Tibial nerve (tissue), 3 donors: ENCODE results near the gene ZNF837.

Experiments used
- CTCF ChIP-seq, 5 experiments: fragments of 200-600 bp in 3 of 5; fragments of 450-650 bp in 2 of 5; sonication (generic) in 3 of 5; IDR thresholded peaks; one replicate each; pipeline ENCODE4 v1.5.1; 2016 to 2019; ENCODE audit warnings: antibody characterized with exemption in 5 of 5, mild to moderate bottlenecking in 3 of 5, moderate library complexity in 2 of 5
- POLR2A ChIP-seq, 2 donors: fragments of 450-650 bp; IDR thresholded peaks; one replicate each; pipeline ENCODE4 v1.6.1; 2017; ENCODE audit warnings: antibody characterized with exemption in 2 of 2, mild to moderate bottlenecking in 2 of 2, moderate library complexity in 2 of 2

DNA sequence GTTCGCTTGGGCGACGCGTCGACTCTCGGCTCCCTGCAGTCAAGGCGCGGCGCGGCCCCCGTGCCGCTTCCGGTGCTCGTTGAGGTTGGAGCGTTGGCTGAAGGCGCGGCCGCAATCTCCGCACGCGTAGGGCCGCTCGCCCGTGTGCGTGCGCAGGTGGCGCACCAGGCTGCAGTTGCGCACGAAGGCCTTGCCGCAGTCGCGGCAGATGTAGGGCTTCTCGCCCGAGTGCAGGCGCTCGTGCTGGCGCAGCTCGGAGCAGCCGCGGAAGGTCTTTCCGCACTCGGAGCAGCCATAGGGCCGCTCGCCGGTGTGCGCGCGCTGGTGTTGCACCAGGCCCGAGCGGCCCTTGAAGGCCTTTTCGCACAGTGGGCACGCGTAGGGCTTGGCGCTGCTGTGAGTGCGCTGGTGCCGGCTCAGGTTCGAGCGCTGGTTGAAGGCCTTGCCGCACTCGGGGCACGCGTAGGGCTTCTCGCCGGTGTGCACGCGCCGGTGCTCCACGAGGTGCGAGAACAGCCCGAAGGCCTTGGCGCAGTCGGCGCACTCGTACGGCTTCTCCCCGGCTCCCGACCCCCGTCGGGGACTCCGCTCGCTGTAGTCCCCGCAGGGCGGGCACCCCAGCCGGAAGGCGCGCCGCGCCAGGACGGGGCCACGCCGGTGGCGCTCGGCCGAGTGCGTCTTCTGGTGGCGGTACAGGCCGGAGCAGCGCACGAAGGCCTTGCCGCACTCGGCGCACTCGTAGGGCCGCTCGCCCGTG, 13.0 kb downstream of the ZNF837 start:
- TF ChIP-seq CTCF (IDR thresholded peaks at IDR 0.05): no peak
- no peak for TF ChIP-seq POLR2A (IDR thresholded peaks at IDR 0.05)
